Fibroblast of lung (primary cell): ENCODE data around the gene WNK1. TPM values are rescaled to one million over a fixed set of nuclear protein-coding genes. Genes with fewer than 3 reads are reported as not detected.

Experiments
- DNase-seq, 2 donors: peaks; one replicate each; pipeline versions ENCODE4 v3.0.0 to v3.0.0-alpha.2; 2010; ENCODE audit warnings: low read depth in 2 of 2
- H2AFZ ChIP-seq: 2 replicates; pipeline ENCODE4 v1.5.1; 2012; ENCODE audit warnings: low read length, control low read depth, inconsistent platforms
- H3K27ac ChIP-seq: 2 replicates; pipeline ENCODE4 v1.5.1; 2011; ENCODE audit warnings: low read length, control low read depth; ENCODE audit not compliant: insufficient read depth
- H3K27me3 ChIP-seq: 2 replicates; pipeline ENCODE4 v1.5.1; 2011; ENCODE audit warnings: mild to moderate bottlenecking, low read length; ENCODE audit not compliant: control insufficient read depth, insufficient read depth
- H3K36me3 ChIP-seq: 2 replicates; pipeline ENCODE4 v1.5.1; 2011; ENCODE audit warnings: low read length; ENCODE audit not compliant: control insufficient read depth, insufficient read depth
- H3K4me1 ChIP-seq: 2 replicates; pipeline ENCODE4 v1.5.1; 2011; ENCODE audit warnings: low read length; ENCODE audit not compliant: control insufficient read depth, insufficient read depth; ENCODE audit errors: extremely low read depth
- H3K4me2 ChIP-seq: 2 replicates; pipeline ENCODE4 v1.5.1; 2011; ENCODE audit warnings: low read length, control low read depth; ENCODE audit not compliant: insufficient read depth; ENCODE audit errors: extremely low read depth
- H3K4me3 ChIP-seq, 4 experiments: fragments of 200-600 bp in 1 of 4; sonication (generic) in 1 of 4; replicated peaks in 1 of 4; 2 replicates each; pipeline ENCODE4 v1.5.1; 2011 to 2016; ENCODE audit warnings: low read length in 4 of 4, low read depth in 3 of 4, mild to moderate bottlenecking in 3 of 4, control low read depth in 2 of 4, inconsistent platforms in 1 of 4, mixed read lengths in 1 of 4; ENCODE audit not compliant: insufficient read depth in 1 of 4; ENCODE audit errors: control extremely low read depth in 1 of 4
- H3K79me2 ChIP-seq: 2 replicates; pipeline ENCODE4 v1.5.1; 2012; ENCODE audit warnings: mild to moderate bottlenecking, low read length, inconsistent platforms; ENCODE audit not compliant: control insufficient read depth, insufficient read depth
- H3K9ac ChIP-seq: 2 replicates; pipeline ENCODE4 v1.5.1; 2011; ENCODE audit warnings: mild to moderate bottlenecking, low read length, control low read depth; ENCODE audit not compliant: insufficient read depth
- H3K9me3 ChIP-seq: 2 replicates; pipeline ENCODE4 v1.5.1; 2012; ENCODE audit warnings: low read depth, low read length; ENCODE audit not compliant: control insufficient read depth, insufficient read depth
- H4K20me1 ChIP-seq: 2 replicates; pipeline ENCODE4 v1.5.1; 2011; ENCODE audit warnings: low read length; ENCODE audit not compliant: control insufficient read depth, insufficient read depth; ENCODE audit errors: extremely low read depth
- CTCF ChIP-seq, 2 donors: IDR thresholded peaks in 1 of 2; conservative IDR thresholded peaks in 1 of 2; 1 replicate in 1 of 2; 2 replicates in 1 of 2; pipeline ENCODE4 v1.5.1; 2011 to 2012; ENCODE audit warnings: low read length in 2 of 2, control low read depth in 1 of 2, inconsistent platforms in 1 of 2, low read depth in 1 of 2, mild to moderate bottlenecking in 1 of 2
- EZH2 ChIP-seq: IDR thresholded peaks from 2 replicates; pipeline ENCODE4 v1.5.1; 2012; ENCODE audit warnings: low read length, control low read depth, mild to moderate bottlenecking; ENCODE audit errors: missing control alignments
- polyA plus RNA-seq, 2 donors: library from polyadenylated mRNA; depleted of rRNA in 1 of 2; stranded (reverse) in 1 of 2; unstranded in 1 of 2; fragments of >200 nt; gene quantifications; 2 replicates each; pipeline ENCODE4 v1.2.1, GENCODE V29; 2011 to 2012; ENCODE audit warnings: missing spikeins in 1 of 2
- total RNA-seq: library from RNA; depleted of rRNA; stranded (reverse); fragments of >200 nt; gene quantifications from 2 replicates; pipeline ENCODE4 v1.2.1, GENCODE V29; 2014

Gene WNK1
- total and polyA plus RNA-seq, 2 donors (not counting 1 experiment from before 2014, with no cell fraction given), result 38.5 to 130 TPM

- peak overlapping the region; percentile 32 for H3K27ac ChIP-seq
- H2AFZ ChIP-seq, result no peak overlapping the region
- no peaks in the 10 kb centered on the region for H3K9me3 ChIP-seq
- peak overlapping the region; percentile 83 for H3K4me2 ChIP-seq
- H3K79me2 ChIP-seq, result peaks cover 77% of the 10 kb centered on the region
- H3K27me3 ChIP-seq, result no peaks in the 10 kb centered on the region
- TF ChIP-seq CTCF (conservative IDR thresholded peaks at IDR 0.05 in 1 of 2, IDR thresholded peaks at IDR 0.05 in 1 of 2; ENCODE audit: low read depth in 1 of 2, low read length in 2 of 2), result no peak
- TF ChIP-seq EZH2, result no peak
- peaks cover 5% of the 10 kb centered on the region for H3K4me1 ChIP-seq
- no peak overlapping the region for H3K9ac ChIP-seq
- H4K20me1 ChIP-seq, result peaks cover 5% of the 10 kb centered on the region
- DNase-seq, result peak; percentile 21 to 25
- peak overlapping the region in 1 of 4 experiments; percentile 6 for H3K4me3 ChIP-seq
- H3K36me3 ChIP-seq, result no peaks in the 10 kb centered on the region
Observed at GRCh38 chr12:802242-803120, 50.1 kb downstream of the WNK1 start.

GRCh38 chr12:805022-805632 is 52.7 kb downstream of the WNK1 start:
- DNase-seq, result no peak
- no peaks in the 10 kb centered on the region for H3K36me3 ChIP-seq
- no peak overlapping the region for H3K4me3 ChIP-seq
- H3K9ac ChIP-seq, result no peak overlapping the region
- H3K27me3 ChIP-seq, result no peaks in the 10 kb centered on the region
- no peak overlapping the region for H3K27ac ChIP-seq
- H3K4me2 ChIP-seq, result no peak overlapping the region
- TF ChIP-seq EZH2 (no peak), CTCF (conservative IDR thresholded peaks at IDR 0.05 in 1 of 2, IDR thresholded peaks at IDR 0.05 in 1 of 2; ENCODE audit: low read depth in 1 of 2, low read length in 2 of 2) (no peak)
- H3K79me2 ChIP-seq, result peaks cover 80% of the 10 kb centered on the region
- H2AFZ ChIP-seq, result no peak overlapping the region
- peaks cover 5% of the 10 kb centered on the region for H3K4me1 ChIP-seq
- peaks cover 5% of the 10 kb centered on the region for H4K20me1 ChIP-seq
- H3K9me3 ChIP-seq, result no peaks in the 10 kb centered on the region

- no peak overlapping the region for H2AFZ ChIP-seq
- no peak overlapping the region for H3K4me2 ChIP-seq
- no peaks in the 10 kb centered on the region for H3K27me3 ChIP-seq
- H3K4me1 ChIP-seq, result peaks cover 5% of the 10 kb centered on the region
- H3K36me3 ChIP-seq, result no peaks in the 10 kb centered on the region
- no peak overlapping the region for H3K27ac ChIP-seq
- no peak for TF ChIP-seq EZH2
- no peak for TF ChIP-seq CTCF (conservative IDR thresholded peaks at IDR 0.05 in 1 of 2, IDR thresholded peaks at IDR 0.05 in 1 of 2; ENCODE audit: low read depth in 1 of 2, low read length in 2 of 2)
- peaks cover 79% of the 10 kb centered on the region for H3K79me2 ChIP-seq
- H4K20me1 ChIP-seq, result peaks cover 3% of the 10 kb centered on the region
- no peaks in the 10 kb centered on the region for H3K9me3 ChIP-seq
- no peak overlapping the region for H3K4me3 ChIP-seq
- no peak overlapping the region for H3K9ac ChIP-seq
- peak; percentile 39 to 68 for DNase-seq
Observed at GRCh38 chr12:806200-806791, 53.9 kb downstream of the WNK1 start.
